22Rv1 (cell line): ENCODE results near the gene SMAD6.

Source experiments
- ZFX ChIP-seq: fragments of 450-650 bp; IDR thresholded peaks from 2 replicates; pipeline ENCODE4 v1.6.1; 2017; ENCODE audit warnings: antibody characterized with exemption, borderline replicate concordance
- TF ChIP-seq, protein P1 (sequence below): fragments of 450-650 bp; IDR thresholded peaks from 2 replicates; pipeline ENCODE4 v1.5.1; 2017; ENCODE audit warnings: mild to moderate bottlenecking

DNA sequence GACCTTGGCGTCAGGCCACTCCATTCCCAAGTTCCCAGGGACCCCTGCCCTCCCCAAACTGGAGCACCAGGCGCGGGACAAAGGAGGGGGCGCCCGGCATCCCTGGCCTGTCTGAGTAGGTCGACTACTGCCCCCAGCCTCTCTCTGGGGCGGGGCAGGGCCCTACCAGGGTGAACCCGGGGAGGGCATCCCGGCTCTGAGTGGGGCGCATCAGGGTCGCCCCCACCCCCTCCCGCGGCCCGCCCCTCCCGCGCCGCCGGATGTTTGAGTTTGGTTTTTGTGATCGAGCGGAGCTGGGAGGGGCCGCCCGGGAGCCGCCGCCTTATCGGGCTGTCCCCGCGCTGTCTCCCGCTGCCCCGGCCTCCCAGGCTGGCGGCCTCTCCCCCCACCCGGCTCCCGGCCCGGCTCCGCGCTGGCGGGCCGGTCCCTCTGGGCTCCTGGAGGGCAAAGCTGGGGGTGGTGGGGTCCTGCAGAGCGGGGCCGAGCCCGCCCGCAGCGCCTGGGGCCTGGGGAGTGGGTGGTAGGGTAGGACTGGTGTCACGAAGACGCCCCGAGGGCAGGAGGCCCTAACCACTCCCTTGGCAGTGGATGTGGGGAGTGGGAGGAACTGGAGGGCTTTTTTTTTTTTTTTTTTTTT, 47.2 kb upstream of the SMAD6 start:
- TF ChIP-seq, protein P1, sequence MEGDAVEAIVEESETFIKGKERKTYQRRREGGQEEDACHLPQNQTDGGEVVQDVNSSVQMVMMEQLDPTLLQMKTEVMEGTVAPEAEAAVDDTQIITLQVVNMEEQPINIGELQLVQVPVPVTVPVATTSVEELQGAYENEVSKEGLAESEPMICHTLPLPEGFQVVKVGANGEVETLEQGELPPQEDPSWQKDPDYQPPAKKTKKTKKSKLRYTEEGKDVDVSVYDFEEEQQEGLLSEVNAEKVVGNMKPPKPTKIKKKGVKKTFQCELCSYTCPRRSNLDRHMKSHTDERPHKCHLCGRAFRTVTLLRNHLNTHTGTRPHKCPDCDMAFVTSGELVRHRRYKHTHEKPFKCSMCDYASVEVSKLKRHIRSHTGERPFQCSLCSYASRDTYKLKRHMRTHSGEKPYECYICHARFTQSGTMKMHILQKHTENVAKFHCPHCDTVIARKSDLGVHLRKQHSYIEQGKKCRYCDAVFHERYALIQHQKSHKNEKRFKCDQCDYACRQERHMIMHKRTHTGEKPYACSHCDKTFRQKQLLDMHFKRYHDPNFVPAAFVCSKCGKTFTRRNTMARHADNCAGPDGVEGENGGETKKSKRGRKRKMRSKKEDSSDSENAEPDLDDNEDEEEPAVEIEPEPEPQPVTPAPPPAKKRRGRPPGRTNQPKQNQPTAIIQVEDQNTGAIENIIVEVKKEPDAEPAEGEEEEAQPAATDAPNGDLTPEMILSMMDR: no peak
- no peak for TF ChIP-seq ZFX
